HG02970 (cell line): ENCODE results near the gene TLR3.
"Not testable (repeated sequence)": the region's sequence is repeated elsewhere in the genome, so short reads cannot be mapped to it uniquely, and the experiment has no call there.

Experiments used
- ATAC-seq: cut with Tn5 transposase; IDR thresholded peaks from one replicate; pipeline ENCODE4 v1.9.1; 2021; ENCODE audit warnings: mild to moderate bottlenecking, moderate library complexity, moderate number of reproducible peaks; ENCODE audit not compliant: unreplicated experiment, low FRiP score

Gene TLR3

GRCh38 chr4:186040316-186040715 is 28.6 kb upstream of the TLR3 start:
- ATAC-seq = no peak

DNA sequence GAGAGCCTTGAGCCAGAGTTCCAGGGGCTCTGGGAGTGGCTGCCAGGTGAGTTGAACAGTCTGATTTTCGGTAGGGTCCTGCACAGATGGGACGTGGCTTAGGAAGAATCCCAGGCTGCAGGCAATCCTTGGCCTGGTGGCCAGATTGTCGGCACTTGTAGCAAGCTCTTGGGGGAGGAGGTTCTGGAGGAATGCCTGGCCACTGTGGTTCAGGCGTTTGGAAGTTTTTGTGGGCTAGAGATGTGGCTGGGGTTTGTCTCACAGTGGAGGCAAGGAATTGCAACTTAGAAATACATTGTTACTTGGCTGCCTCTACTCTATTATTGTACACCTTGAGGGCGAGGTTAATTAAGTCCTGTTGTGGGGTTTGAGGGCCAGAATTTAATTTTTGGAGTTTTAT is 21.5 kb upstream of the TLR3 start:
- ATAC-seq = not testable (repeated sequence)

- not testable (repeated sequence) for ATAC-seq
Observed at GRCh38 chr4:186050135-186050534, 18.8 kb upstream of the TLR3 start.

- no peak for ATAC-seq
Observed at GRCh38 chr4:186051096-186051495, 17.9 kb upstream of the TLR3 start.

GRCh38 chr4:186058253-186058979 is 10.5 kb upstream of the TLR3 start:
- ATAC-seq = peak; percentile 95

DNA sequence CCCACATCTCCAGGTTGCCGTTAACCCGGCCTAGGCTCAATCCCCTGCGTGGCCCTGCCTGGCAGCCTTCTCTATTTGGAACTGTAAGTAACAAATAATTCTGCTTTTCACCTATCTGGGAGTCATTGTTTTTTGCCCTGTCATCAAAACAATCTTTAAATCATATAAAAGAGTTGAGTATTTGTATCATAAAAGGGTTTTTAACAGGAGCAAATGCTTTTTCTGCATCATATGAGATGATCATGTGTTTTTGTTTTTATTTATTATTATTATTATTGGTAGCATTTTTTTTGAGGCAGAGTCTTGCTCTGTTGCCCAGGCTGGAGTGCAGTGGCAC is 10.0 kb upstream of the TLR3 start:
- no peak for ATAC-seq

DNA sequence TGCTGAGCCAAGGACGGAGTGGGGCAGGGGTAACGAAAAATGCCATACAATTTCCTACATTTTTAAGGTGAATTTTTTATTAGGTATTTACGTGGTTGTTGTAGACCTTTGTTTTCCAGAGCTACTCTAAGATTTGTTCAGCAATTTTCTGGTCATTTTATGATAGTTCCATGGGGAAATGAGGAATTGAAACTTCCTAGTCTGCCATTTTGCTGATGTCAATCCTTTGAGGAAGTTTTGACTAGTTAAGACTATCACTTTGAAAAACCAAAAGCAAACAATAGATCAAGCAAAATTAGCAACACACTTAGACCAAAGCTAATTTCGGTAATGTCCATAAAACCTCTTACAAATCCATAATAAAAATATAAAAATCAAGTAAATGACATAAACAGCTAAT is 7.0 kb upstream of the TLR3 start:
- no peak for ATAC-seq

DNA sequence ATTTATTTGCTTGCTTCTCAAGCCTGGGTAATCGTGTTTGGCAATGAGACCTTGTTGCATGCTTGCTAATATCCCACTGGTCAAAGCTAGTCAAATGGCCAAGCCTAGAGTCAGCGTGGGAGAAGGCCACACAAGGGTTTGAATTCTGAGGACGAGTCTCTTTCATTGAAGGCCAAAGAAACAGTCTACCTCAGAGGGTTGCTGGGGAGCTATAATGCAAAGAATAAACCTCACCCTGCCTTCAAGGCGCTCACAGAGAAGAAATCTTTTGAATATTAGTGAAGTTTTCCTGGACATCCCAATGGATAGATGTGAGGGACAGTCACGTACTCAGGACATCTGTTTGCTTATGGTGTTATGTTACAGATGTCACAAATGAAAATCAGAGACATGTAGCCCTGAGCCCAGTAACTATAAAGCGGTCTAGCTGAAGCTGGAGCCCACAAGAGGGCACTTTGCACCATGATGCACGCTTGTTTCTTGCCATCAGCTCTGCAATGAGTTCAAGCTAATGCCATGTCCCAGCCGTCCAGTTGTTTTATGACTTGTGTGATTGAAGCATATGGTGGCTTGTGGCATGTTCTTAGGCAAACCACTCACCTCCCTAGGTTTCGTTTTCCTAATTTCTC is 1.1 kb upstream of the TLR3 start:
- ATAC-seq = no peak

GRCh38 chr4:186069729-186070128 is 773 bp downstream of the TLR3 start:
- ATAC-seq = no peak

GRCh38 chr4:186072516-186072915 is 3.6 kb downstream of the TLR3 start:
- no peak for ATAC-seq

DNA sequence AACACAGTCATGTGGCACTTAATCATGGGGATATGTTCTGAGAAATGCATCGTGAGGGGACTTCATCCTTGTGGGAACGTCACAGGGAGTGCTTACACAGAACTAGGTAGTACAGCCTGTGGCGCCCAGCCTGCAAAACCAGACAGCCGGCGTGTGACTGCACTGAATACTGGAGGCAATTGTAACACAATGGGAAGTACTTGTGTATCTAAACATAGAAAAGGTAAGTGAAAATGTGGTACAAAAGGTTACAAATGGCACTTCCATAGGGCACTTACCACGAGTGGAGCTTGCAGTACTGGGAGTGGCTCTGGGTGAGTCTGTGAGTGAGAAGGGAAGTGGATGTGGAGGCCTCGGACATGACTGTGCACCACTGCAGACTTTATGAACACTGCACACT is 5.2 kb downstream of the TLR3 start:
- no peak for ATAC-seq

GRCh38 chr4:186078981-186079638 is 10.2 kb downstream of the TLR3 start:
- no peak for ATAC-seq

DNA sequence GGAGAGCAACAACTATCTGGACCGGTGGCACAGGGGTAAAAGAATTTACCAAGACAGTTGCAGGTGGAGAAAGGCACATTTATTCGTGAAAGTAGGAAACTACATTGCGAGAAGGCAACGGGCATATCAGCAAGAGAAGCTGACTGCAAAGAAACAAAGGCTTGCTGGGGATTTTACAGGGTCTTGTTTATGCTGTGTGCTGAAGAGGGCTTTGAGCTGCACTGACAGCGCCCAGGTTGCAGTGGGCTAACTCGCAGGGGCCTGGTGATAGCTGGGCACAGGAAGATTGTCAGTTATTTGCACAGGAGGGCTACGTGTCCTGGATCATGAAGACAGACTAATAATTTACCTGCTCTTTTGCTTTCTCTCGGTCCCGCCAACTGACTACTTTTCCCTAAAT is 10.7 kb downstream of the TLR3 start:
- ATAC-seq = no peak

- no peak for ATAC-seq
Observed at GRCh38 chr4:186081202-186081807, 12.3 kb downstream of the TLR3 start.

- ATAC-seq = no peak
Observed at GRCh38 chr4:186082221-186082620, 13.3 kb downstream of the TLR3 start.

DNA sequence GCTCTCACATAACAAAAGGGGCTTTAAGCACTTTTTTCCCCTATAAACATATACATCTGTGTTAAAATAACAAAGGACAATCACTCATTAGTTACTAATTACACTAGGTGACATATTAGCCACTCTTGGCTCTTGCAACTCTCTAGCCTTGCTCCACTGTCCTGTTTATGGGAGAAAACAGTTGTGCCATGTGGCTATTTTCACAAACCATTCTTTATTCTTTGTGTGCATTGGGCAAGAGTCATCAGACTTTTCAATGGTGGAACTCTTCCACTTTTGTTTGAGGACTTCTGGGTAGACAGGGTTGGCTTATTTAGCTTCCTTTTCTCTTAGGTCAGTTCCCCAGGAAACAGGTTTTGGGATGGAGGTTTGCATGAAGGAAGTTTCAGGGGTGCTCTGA is 19.6 kb downstream of the TLR3 start:
- no peak for ATAC-seq

- ATAC-seq = no peak
Observed at GRCh38 chr4:186092296-186092695, 23.3 kb downstream of the TLR3 start.

- ATAC-seq = no peak
Observed at GRCh38 chr4:186095406-186095805, 26.4 kb downstream of the TLR3 start.

GRCh38 chr4:186096681-186097165 is 27.8 kb downstream of the TLR3 start:
- no peak for ATAC-seq

DNA sequence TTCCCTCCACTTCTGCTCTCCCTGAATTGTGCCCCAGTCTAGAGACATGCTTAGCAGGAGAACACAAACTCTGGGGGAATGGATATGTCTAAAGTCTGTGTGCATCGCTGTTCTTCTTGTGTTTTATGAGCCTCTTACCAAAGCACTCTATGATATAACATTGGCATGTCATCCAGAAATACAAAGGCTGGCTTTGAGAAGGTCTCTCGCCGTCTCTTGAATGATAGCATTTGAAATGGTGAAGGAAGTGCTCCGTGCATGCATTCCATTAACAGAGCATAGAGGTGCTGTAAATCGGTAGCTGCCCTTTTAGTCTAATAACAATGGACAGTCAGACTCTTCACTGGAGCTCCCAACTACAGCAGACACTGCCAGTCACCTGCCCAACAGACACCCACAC is 28.4 kb downstream of the TLR3 start:
- no peak for ATAC-seq

- ATAC-seq = no peak
Observed at GRCh38 chr4:186102931-186103330, 34.0 kb downstream of the TLR3 start.
